Ishikawa (cell line): ENCODE data around the gene VMAC.

Experiments
- CEBPB ChIP-seq: IDR thresholded peaks from 2 replicates; pipeline ENCODE4 v1.6.1; 2012
- CREB1 ChIP-seq: IDR thresholded peaks from 2 replicates; pipeline ENCODE4 v1.6.1; 2012; ENCODE audit warnings: low read depth
- EGR1 ChIP-seq: IDR thresholded peaks from 2 replicates; pipeline ENCODE4 v1.6.1; 2012
- EP300 ChIP-seq: IDR thresholded peaks from 2 replicates; pipeline ENCODE4 v1.6.1; 2012; ENCODE audit warnings: borderline replicate concordance
- FOXM1 ChIP-seq: IDR thresholded peaks from 2 replicates; pipeline ENCODE4 v1.6.1; 2012; ENCODE audit warnings: low read depth, borderline replicate concordance
- NFIC ChIP-seq: IDR thresholded peaks from 2 replicates; pipeline ENCODE4 v1.6.1; 2012
- RAD21 ChIP-seq: IDR thresholded peaks from 2 replicates; pipeline ENCODE4 v1.6.1; 2012; ENCODE audit warnings: low read depth
- TAF1 ChIP-seq: IDR thresholded peaks from 2 replicates; pipeline ENCODE4 v1.6.1; 2012; ENCODE audit warnings: low read depth, mild to moderate bottlenecking
- TCF12 ChIP-seq: IDR thresholded peaks from 2 replicates; pipeline ENCODE4 v1.6.1; 2012; ENCODE audit warnings: low read depth
- TEAD4 ChIP-seq: IDR thresholded peaks from 2 replicates; pipeline ENCODE4 v1.6.1; 2012
- YY1 ChIP-seq: IDR thresholded peaks from 2 replicates; pipeline ENCODE4 v1.6.1; 2012; ENCODE audit warnings: low read depth
- ZBTB7A ChIP-seq: IDR thresholded peaks from 2 replicates; pipeline ENCODE4 v1.6.1; 2012; ENCODE audit warnings: low read depth
- TF ChIP-seq, protein P1 (sequence below): IDR thresholded peaks from 2 replicates; pipeline ENCODE4 v1.6.1; 2012
- TF ChIP-seq, protein P2 (sequence below): IDR thresholded peaks from 2 replicates; pipeline ENCODE4 v1.6.1; 2012
- TF ChIP-seq, protein P3 (sequence below): IDR thresholded peaks from 2 replicates; pipeline ENCODE4 v1.6.1; 2012; ENCODE audit warnings: low read depth, mild to moderate bottlenecking

Gene VMAC

DNA sequence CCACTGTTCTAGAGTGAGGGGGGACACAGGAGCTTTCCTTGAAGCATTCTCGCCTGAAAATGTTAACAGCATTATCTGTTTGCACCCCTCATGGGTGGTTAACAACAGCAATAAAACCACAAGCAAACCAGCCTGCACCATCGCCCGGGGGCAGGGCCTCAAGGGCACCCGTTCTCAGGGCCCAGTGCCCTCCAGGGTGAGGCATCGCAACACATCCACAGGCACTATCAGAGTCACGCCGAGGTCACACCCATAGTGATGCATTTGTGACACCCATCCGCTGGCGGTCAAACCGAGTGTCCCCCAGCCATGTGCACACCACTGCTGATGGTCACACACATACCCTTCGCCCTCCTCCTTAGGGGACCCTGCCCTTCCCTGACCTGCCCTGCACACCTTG lies 38.9 kb upstream of the VMAC start:
- no peak for TF ChIP-seq NFIC
- TF ChIP-seq TCF12 = no peak
- TF ChIP-seq TAF1 = no peak
- no peak for TF ChIP-seq EP300
- TF ChIP-seq CREB1 = no peak
- TF ChIP-seq RAD21 = no peak
- no peak for TF ChIP-seq FOXM1
- TF ChIP-seq, protein P1, sequence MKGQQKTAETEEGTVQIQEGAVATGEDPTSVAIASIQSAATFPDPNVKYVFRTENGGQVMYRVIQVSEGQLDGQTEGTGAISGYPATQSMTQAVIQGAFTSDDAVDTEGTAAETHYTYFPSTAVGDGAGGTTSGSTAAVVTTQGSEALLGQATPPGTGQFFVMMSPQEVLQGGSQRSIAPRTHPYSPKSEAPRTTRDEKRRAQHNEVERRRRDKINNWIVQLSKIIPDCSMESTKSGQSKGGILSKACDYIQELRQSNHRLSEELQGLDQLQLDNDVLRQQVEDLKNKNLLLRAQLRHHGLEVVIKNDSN = no peak
- TF ChIP-seq, protein P2, sequence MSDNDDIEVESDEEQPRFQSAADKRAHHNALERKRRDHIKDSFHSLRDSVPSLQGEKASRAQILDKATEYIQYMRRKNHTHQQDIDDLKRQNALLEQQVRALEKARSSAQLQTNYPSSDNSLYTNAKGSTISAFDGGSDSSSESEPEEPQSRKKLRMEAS = no peak
- TF ChIP-seq, protein P3, sequence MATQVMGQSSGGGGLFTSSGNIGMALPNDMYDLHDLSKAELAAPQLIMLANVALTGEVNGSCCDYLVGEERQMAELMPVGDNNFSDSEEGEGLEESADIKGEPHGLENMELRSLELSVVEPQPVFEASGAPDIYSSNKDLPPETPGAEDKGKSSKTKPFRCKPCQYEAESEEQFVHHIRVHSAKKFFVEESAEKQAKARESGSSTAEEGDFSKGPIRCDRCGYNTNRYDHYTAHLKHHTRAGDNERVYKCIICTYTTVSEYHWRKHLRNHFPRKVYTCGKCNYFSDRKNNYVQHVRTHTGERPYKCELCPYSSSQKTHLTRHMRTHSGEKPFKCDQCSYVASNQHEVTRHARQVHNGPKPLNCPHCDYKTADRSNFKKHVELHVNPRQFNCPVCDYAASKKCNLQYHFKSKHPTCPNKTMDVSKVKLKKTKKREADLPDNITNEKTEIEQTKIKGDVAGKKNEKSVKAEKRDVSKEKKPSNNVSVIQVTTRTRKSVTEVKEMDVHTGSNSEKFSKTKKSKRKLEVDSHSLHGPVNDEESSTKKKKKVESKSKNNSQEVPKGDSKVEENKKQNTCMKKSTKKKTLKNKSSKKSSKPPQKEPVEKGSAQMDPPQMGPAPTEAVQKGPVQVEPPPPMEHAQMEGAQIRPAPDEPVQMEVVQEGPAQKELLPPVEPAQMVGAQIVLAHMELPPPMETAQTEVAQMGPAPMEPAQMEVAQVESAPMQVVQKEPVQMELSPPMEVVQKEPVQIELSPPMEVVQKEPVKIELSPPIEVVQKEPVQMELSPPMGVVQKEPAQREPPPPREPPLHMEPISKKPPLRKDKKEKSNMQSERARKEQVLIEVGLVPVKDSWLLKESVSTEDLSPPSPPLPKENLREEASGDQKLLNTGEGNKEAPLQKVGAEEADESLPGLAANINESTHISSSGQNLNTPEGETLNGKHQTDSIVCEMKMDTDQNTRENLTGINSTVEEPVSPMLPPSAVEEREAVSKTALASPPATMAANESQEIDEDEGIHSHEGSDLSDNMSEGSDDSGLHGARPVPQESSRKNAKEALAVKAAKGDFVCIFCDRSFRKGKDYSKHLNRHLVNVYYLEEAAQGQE = no peak
- TF ChIP-seq ZBTB7A = no peak
- TF ChIP-seq TEAD4 = no peak
- TF ChIP-seq EGR1 = no peak
- TF ChIP-seq CEBPB = no peak
- TF ChIP-seq YY1 = no peak

DNA sequence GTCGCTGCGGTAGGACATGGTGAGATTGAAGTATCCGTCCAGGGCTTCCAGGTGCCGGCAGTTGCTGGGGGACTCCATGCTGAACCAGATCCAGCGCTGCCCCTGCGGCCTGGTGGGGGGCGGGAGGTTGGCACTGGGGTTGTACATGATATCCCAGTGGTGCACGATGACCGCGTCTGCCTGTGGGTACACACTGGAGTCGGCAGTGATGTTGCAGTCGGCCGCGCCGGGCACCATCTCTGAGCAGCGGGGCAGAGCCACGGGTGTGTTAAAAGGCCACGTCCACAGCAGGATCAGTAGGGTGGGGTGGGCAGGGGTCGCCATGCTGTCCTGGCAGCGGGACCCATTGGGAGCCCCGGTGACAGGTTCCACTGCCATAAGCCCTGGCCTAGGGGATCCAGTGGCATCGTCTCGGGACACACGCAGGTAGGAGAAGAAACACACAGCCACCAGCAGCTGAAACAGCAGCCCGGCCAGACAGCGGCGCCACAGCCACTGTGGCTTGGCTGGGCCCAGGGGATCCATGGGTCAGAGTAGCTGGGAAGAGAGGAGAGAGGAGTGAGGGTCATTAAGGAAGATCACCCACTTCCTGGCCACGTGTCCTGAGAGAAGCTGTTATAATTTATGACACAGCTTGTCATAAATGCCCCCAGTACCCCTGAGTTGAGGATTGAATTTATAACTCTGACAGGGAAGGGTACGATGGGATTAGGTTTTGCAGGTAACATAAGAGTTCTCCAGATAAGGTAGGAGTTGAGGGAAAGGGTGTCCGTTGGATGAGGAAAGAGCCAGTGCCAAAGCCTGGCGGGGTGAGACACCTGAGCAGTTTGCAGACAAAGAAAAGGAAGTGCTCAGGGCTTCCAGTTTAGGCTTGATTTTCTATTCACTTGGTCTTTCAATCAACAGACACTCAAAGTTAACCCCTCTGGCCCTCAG lies 37.2 kb upstream of the VMAC start:
- TF ChIP-seq CREB1 = no peak
- TF ChIP-seq ZBTB7A = no peak
- TF ChIP-seq, protein P2 = no peak

DNA sequence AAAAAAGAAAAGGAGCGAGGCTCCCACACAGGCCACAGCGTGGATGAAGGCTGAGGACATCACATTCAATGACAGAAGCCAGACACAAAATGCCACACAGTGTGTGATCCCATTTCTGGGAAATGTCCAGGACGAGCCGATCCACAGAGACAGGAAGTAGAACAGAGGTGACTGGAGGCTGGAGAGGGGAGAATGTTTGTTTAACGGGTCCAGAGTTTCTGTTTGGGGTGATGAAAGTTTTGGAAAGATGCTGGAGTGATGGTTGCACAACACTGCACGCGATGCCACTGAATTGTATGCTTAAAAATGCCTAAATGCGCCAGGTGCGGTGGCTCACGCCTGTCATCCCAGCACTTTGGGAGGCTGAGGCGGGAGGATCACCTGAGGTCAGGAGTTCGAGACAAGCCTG lies 33.7 kb upstream of the VMAC start:
- TF ChIP-seq CEBPB (no peak), CREB1 (no peak), NFIC (no peak)

DNA sequence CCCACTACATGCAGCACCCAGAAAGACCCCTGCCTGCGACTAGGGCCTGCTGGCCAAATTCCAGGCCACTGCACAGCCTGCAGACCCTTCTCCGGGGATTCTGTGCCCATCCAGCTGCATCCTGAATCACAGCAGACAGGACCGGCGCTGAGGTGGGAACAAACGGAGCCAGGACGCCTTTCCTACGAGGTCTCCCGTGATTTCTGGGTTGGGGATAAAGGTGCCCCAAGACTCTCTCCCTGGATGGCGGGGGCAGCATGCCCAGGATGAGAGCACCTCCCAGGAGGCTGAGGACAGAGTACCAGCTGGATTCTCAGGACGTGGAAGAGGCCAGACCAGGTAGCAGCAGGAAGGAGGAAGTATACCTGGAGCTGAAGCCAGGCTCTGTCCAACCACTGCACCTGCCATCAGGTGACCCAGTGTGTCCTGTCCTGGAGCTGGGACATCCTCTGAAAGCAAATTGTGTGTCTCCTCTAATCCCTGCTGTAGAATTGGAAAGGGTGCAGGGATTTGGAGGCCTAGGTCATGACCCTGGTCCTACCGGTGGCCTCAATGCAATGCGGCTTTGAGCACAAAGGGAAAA lies 31.0 kb upstream of the VMAC start:
- no peak for TF ChIP-seq TAF1
- TF ChIP-seq YY1 = no peak
- no peak for TF ChIP-seq TCF12
- TF ChIP-seq FOXM1 = no peak
- no peak for TF ChIP-seq ZBTB7A

DNA sequence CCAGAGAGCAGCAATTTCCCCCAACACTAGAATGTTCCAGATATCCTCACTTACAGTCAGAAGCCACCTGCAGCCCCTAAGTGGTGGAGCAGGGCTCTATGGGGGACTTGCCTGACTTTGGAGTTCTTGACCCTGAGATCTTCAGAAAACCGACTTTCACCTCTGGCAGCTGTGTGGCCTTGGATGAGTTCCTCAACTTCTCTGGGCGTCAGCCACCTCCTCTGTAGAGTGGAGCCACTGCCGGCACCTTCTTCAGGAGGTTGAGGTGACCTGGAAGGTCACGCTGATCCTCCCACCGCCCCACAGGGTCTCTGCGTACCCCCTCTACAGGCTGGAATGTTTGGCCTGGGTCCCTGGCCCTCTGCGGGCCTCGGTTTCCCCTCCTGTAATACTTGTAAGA lies 27.2 kb upstream of the VMAC start:
- TF ChIP-seq ZBTB7A (no peak), TAF1 (no peak), RAD21 (no peak), CEBPB (no peak), TEAD4 (no peak)
- TF ChIP-seq, protein P2 = no peak

DNA sequence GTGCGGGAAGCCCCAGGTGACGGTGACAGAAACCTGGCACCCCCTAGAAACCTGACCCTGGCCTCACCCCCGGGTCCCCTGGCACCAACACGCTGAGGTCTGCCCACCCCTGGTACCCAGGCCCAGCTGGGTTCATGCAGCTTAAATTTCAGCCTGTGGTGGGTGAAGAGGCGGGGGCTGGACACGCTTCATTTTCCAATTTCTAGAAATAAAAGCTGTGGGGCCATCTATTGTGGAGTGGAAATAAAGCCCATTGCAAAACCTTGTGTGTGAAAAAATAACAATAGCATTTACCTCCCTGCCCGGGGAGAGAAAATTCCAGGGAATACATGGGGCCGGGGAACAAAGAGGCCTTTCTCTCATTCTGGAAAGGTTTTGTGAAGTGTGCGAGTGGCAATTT lies 26.8 kb upstream of the VMAC start:
- TF ChIP-seq EGR1 (no peak; the same call in 1 of the 2 replicates), EP300 (peak; percentile 72), YY1 (no peak), TAF1 (no peak), CREB1 (no peak), FOXM1 (peak; percentile 43; the same call in 1 of the 2 replicates), CEBPB (peak; percentile 63), NFIC (no peak), RAD21 (no peak), TEAD4 (0 out of 2 replicates have a peak, but pooled peaks have one; percentile 7), TCF12 (peak; percentile 78), ZBTB7A (no peak)
- TF ChIP-seq, protein P1 = no peak
- TF ChIP-seq, protein P3 = no peak
- TF ChIP-seq, protein P2 = no peak
